Activated CD8-positive, alpha-beta memory T cell treated with anti-CD3 and anti-CD28 coated beads for 48 hours (primary cell): ENCODE data around the gene YARS1.

Source experiments
- DNase-seq, 3 experiments: peaks; one replicate each; pipeline ENCODE4 v3.0.0-alpha.2; 2020; ENCODE audit warnings: low read depth in 2 of 3, low spot score in 2 of 3

YARS1 gene

GRCh38 chr1:32782086-32782485, 35.1 kb downstream of the YARS1 start:
- DNase-seq = no peak

- no peak for DNase-seq
Measured at GRCh38 chr1:32780628-32781234, 36.4 kb downstream of the YARS1 start.

- DNase-seq = no peak
Measured at GRCh38 chr1:32780005-32780404, 37.2 kb downstream of the YARS1 start.

GRCh38 chr1:32779242-32779641, 37.9 kb downstream of the YARS1 start:
- DNase-seq = no peak

GRCh38 chr1:32775640-32776337, 41.4 kb downstream of the YARS1 start:
- DNase-seq = no peak

- DNase-seq = no peak
Measured at GRCh38 chr1:32774950-32775634, 42.1 kb downstream of the YARS1 start.

- DNase-seq = no peak
Measured at GRCh38 chr1:32774464-32774808, 42.7 kb downstream of the YARS1 start.

- DNase-seq = no peak
Measured at GRCh38 chr1:32773764-32774463, 43.2 kb downstream of the YARS1 start.

GRCh38 chr1:32773018-32773763, 44.0 kb downstream of the YARS1 start:
- DNase-seq = peak; percentile 49 to 50 (median 49)

- no peak for DNase-seq
Measured at GRCh38 chr1:32772281-32773017, 44.7 kb downstream of the YARS1 start.

GRCh38 chr1:32771561-32772280, 45.4 kb downstream of the YARS1 start:
- DNase-seq = no peak

GRCh38 chr1:32770741-32771548, 46.2 kb downstream of the YARS1 start:
- no peak for DNase-seq

- no peak for DNase-seq
Measured at GRCh38 chr1:32770221-32770731, 46.9 kb downstream of the YARS1 start.

GRCh38 chr1:32769524-32770220, 47.5 kb downstream of the YARS1 start:
- no peak for DNase-seq

GRCh38 chr1:32768110-32768850, 48.9 kb downstream of the YARS1 start:
- no peak for DNase-seq

GRCh38 chr1:32767641-32768040, 49.5 kb downstream of the YARS1 start:
- no peak for DNase-seq

GRCh38 chr1:32767156-32767555, 50.0 kb downstream of the YARS1 start:
- no peak for DNase-seq
